ENCODE results near the gene NFIB. TPM values are rescaled to one million over a fixed set of nuclear protein-coding genes. Genes with fewer than 3 reads are reported as not detected.

The NFIB gene
- total RNA-seq, 1 experiment from 2014 or later, result 14.3 TPM

DNA sequence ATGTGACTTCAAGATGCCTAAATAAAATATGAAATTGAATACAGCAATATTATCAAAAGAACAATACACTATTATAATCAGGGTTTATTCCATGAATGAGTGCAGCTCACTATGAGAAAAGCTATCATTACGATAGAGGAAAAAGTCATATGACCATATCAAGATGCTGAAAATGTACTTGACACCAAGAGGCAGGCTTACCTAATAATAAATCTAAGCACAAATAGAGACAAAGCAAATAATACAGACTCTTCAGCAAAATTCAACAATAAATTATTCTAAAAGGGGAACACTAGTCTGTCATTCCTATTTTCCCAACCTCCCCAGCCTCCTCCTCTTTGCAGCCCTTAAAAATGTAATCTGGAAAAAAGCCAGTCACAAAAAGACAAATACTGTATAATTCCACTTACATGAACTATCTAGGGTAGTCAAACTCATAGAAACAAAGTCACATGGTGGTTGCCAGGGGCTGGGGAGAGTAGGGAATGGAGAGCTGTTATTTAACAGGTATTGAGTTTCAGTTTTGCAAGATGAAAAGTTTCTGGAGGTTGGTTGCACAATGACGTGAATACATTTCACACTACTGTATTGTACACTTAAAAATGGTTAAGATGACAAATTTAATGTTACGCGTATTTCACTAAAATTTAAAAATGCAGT lies 148.4 kb downstream of the NFIB start:
- no peak overlapping the region for H2BK15ac ChIP-seq (ENCODE audit: low read depth, low read length)
- H2AFZ ChIP-seq (ENCODE audit: low read length), result no peak overlapping the region
- no peaks in the 10 kb centered on the region for H3K9me3 ChIP-seq (ENCODE audit: control insufficient read depth, low read depth, low read length)
- Mint-ChIP-seq H3K9me3 (no peaks in the 10 kb centered on the region), H3K27me3 (ENCODE audit: low read depth) (no peaks in the 10 kb centered on the region), H3K4me1 (no peaks in the 10 kb centered on the region), H3K36me3 (ENCODE audit: insufficient read depth in 1 of 3, low read depth in 3 of 3) (no peaks in the 10 kb centered on the region), H3K27ac (no peak overlapping the region), H3K4me3 (no peak overlapping the region)
- no peak overlapping the region for H2BK20ac ChIP-seq (ENCODE audit: low read depth, low read length, poor library complexity, severe bottlenecking)
- H3K4ac ChIP-seq (ENCODE audit: low read depth, low read length), result no peak overlapping the region
- no peaks in the 10 kb centered on the region for H3K79me1 ChIP-seq (ENCODE audit: insufficient read depth, low read depth, low read length, poor library complexity, severe bottlenecking)
- no peaks in the 10 kb centered on the region for H3K79me2 ChIP-seq (ENCODE audit: insufficient read depth, low read length)
- H3K23ac ChIP-seq (ENCODE audit: insufficient read length, low read depth, low read length), result no peak overlapping the region
- H4K20me1 ChIP-seq (ENCODE audit: control insufficient read depth, insufficient read depth, insufficient read length), result no peaks in the 10 kb centered on the region
- no peak overlapping the region for H3K56ac ChIP-seq (ENCODE audit: insufficient read length, low read depth, low read length)
- H3K4me2 ChIP-seq (ENCODE audit: insufficient read depth, insufficient read length, low read length), result no peak overlapping the region
- H2AK5ac ChIP-seq (ENCODE audit: insufficient read length, low read length), result no peak overlapping the region
- H4K8ac ChIP-seq (replicated peaks; ENCODE audit: insufficient read length, low read depth, low read length), result no peak overlapping the region
- H3T11ph ChIP-seq (ENCODE audit: low read length), result no peak overlapping the region
- H3K4me1 ChIP-seq (ENCODE audit: insufficient read depth, low read length), result no peaks in the 10 kb centered on the region
- no CpG with 5 or more reads among the region's 4 CpGs for WGBS (ENCODE audit: extremely low coverage, insufficient read length, low lambda C conversion rate)
- TF ChIP-seq, protein P1, sequence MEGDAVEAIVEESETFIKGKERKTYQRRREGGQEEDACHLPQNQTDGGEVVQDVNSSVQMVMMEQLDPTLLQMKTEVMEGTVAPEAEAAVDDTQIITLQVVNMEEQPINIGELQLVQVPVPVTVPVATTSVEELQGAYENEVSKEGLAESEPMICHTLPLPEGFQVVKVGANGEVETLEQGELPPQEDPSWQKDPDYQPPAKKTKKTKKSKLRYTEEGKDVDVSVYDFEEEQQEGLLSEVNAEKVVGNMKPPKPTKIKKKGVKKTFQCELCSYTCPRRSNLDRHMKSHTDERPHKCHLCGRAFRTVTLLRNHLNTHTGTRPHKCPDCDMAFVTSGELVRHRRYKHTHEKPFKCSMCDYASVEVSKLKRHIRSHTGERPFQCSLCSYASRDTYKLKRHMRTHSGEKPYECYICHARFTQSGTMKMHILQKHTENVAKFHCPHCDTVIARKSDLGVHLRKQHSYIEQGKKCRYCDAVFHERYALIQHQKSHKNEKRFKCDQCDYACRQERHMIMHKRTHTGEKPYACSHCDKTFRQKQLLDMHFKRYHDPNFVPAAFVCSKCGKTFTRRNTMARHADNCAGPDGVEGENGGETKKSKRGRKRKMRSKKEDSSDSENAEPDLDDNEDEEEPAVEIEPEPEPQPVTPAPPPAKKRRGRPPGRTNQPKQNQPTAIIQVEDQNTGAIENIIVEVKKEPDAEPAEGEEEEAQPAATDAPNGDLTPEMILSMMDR (conservative IDR thresholded peaks at IDR 0.05), result no peak
- no peaks in the 10 kb centered on the region for H3K23me2 ChIP-seq (ENCODE audit: insufficient read length, low read depth, low read length, poor library complexity, severe bottlenecking)
- H3K14ac ChIP-seq (ENCODE audit: insufficient read depth, low read length), result no peak overlapping the region
- no peak for DNase-seq
- no peak overlapping the region for H4K5ac ChIP-seq (ENCODE audit: insufficient read length, low read depth, low read length)
- no peak overlapping the region for H3K9ac ChIP-seq (ENCODE audit: extremely low read depth, insufficient read length, low read length)
- H2BK120ac ChIP-seq (ENCODE audit: low read depth, low read length, poor library complexity, severe bottlenecking), result no peak overlapping the region
- H3K27ac ChIP-seq (ENCODE audit: insufficient read length, low read depth, low read length), result no peak overlapping the region
- H2BK5ac ChIP-seq (ENCODE audit: insufficient read length, low read length), result no peak overlapping the region
- no peak overlapping the region for H2BK12ac ChIP-seq (ENCODE audit: insufficient read length, low read depth, low read length)
- no peaks in the 10 kb centered on the region for H3K27me3 ChIP-seq (ENCODE audit: insufficient read depth, low read length)
- H4K91ac ChIP-seq (ENCODE audit: insufficient read length, low read depth, low read length), result no peak overlapping the region
- H3K18ac ChIP-seq (ENCODE audit: insufficient read length, low read depth, low read length), result no peak overlapping the region

Data from H9 (cell line).